ENCODE data around the gene MLYCD. TPM values are rescaled to one million over a fixed set of nuclear protein-coding genes. Genes with fewer than 3 reads are reported as not detected.

The MLYCD gene
- total RNA-seq, 1 donor from 2014 or later, result 9.4 TPM

- Mint-ChIP-seq H3K9me3 (ENCODE audit: low read depth) (no peaks in the 10 kb centered on the region), H3K36me3 (ENCODE audit: insufficient read depth) (peaks cover 4% of the 10 kb centered on the region), H3K4me1 (ENCODE audit: low read depth) (peaks cover 5% of the 10 kb centered on the region), H3K27me3 (no peaks in the 10 kb centered on the region), H3K4me3 (ENCODE audit: low read depth) (no peak overlapping the region), H3K27ac (no peak overlapping the region)
- no peak for TF ChIP-seq CTCF (IDR thresholded peaks at IDR 0.05; ENCODE audit: unreplicated experiment)
- DNase-seq (ENCODE audit: low spot score, unreplicated experiment), result no peak
These were observed 29.6 kb downstream of the MLYCD start for GRCh38 chr16:83928341-83929055.

- TF ChIP-seq CTCF (IDR thresholded peaks at IDR 0.05; ENCODE audit: unreplicated experiment), result no peak
- Mint-ChIP-seq H3K9me3 (ENCODE audit: low read depth) (no peaks in the 10 kb centered on the region), H3K27ac (no peak overlapping the region), H3K4me1 (ENCODE audit: low read depth) (peaks cover 5% of the 10 kb centered on the region), H3K4me3 (ENCODE audit: low read depth) (no peak overlapping the region), H3K27me3 (no peaks in the 10 kb centered on the region), H3K36me3 (ENCODE audit: insufficient read depth) (peaks cover 4% of the 10 kb centered on the region)
- DNase-seq (ENCODE audit: low spot score, unreplicated experiment), result no peak
These were observed 31.1 kb downstream of the MLYCD start for GRCh38 chr16:83929811-83930555.

GRCh38 chr16:83930730-83931500 lies 32.0 kb downstream of the MLYCD start:
- no peaks in the 10 kb centered on the region for H3K27me3 Mint-ChIP-seq

GRCh38 chr16:83931556-83931955 lies 32.6 kb downstream of the MLYCD start:
- TF ChIP-seq CTCF (IDR thresholded peaks at IDR 0.05; ENCODE audit: unreplicated experiment), result no peak
- Mint-ChIP-seq H3K4me1 (ENCODE audit: low read depth) (peaks cover 4% of the 10 kb centered on the region), H3K27ac (no peak overlapping the region), H3K4me3 (ENCODE audit: low read depth) (no peak overlapping the region), H3K9me3 (ENCODE audit: low read depth) (no peaks in the 10 kb centered on the region), H3K27me3 (no peaks in the 10 kb centered on the region), H3K36me3 (ENCODE audit: insufficient read depth) (peaks cover 3% of the 10 kb centered on the region)
- no peak for DNase-seq (ENCODE audit: low spot score, unreplicated experiment)

More at GRCh38 chr16:83930730-83931500, 32.0 kb downstream of the MLYCD start:
- H3K4me3 Mint-ChIP-seq (ENCODE audit: low read depth), result no peak overlapping the region
- TF ChIP-seq CTCF (IDR thresholded peaks at IDR 0.05; ENCODE audit: unreplicated experiment), result no peak
- H3K9me3 Mint-ChIP-seq (ENCODE audit: low read depth), result no peaks in the 10 kb centered on the region
- no peak overlapping the region for H3K27ac Mint-ChIP-seq
- no peak for DNase-seq (ENCODE audit: low spot score, unreplicated experiment)
- peaks cover 4% of the 10 kb centered on the region for H3K36me3 Mint-ChIP-seq (ENCODE audit: insufficient read depth)
- H3K4me1 Mint-ChIP-seq (ENCODE audit: low read depth), result peaks cover 5% of the 10 kb centered on the region

- H3K36me3 Mint-ChIP-seq (ENCODE audit: insufficient read depth), result peaks cover 6% of the 10 kb centered on the region
- DNase-seq (ENCODE audit: low spot score, unreplicated experiment), result no peak
- no peaks in the 10 kb centered on the region for H3K27me3 Mint-ChIP-seq
- no peak overlapping the region for H3K27ac Mint-ChIP-seq
- no peak for TF ChIP-seq CTCF (IDR thresholded peaks at IDR 0.05; ENCODE audit: unreplicated experiment)
- H3K4me3 Mint-ChIP-seq (ENCODE audit: low read depth), result no peak overlapping the region
- H3K9me3 Mint-ChIP-seq (ENCODE audit: low read depth), result no peaks in the 10 kb centered on the region
- no peaks in the 10 kb centered on the region for H3K4me1 Mint-ChIP-seq (ENCODE audit: low read depth)
These were observed 33.4 kb downstream of the MLYCD start for GRCh38 chr16:83932304-83932703.

Measured in progenitor cell of endocrine pancreas (in vitro differentiated cells).